ENCODE results near the gene CEP57L1.

DNA sequence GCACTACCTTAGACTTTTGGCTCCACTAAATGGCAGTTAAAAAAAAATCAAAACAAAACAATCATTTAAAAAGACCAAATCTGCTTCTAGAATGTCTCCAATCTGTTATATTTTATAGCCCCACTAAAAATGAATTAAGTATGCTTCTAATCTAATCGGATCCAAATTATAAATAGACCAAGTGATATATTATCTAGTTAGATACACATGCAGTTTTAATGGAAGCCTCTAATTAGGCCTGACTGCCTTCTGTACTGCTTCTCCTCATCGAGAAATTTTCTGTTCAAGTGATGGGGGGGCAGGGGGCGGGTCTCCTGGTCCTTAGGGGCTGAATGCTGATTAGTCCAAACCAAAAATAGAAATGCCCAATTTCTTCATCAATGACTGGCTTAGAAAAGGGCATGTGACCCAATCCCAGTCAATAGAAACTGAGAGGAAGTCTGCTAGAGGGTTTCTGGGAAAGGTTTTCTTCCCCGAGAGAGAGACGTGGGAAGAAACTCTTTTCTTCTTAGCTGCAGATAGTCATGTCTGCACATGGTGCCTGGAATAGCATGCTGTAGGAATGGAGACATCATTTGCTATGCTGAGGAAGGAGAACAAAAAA lies 7.5 kb upstream of the CEP57L1 start:
- TF ChIP-seq, protein P1, sequence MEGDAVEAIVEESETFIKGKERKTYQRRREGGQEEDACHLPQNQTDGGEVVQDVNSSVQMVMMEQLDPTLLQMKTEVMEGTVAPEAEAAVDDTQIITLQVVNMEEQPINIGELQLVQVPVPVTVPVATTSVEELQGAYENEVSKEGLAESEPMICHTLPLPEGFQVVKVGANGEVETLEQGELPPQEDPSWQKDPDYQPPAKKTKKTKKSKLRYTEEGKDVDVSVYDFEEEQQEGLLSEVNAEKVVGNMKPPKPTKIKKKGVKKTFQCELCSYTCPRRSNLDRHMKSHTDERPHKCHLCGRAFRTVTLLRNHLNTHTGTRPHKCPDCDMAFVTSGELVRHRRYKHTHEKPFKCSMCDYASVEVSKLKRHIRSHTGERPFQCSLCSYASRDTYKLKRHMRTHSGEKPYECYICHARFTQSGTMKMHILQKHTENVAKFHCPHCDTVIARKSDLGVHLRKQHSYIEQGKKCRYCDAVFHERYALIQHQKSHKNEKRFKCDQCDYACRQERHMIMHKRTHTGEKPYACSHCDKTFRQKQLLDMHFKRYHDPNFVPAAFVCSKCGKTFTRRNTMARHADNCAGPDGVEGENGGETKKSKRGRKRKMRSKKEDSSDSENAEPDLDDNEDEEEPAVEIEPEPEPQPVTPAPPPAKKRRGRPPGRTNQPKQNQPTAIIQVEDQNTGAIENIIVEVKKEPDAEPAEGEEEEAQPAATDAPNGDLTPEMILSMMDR (IDR thresholded peaks at IDR 0.05), result no peak
- TF ChIP-seq POLR2A (IDR thresholded peaks at IDR 0.05), result no peak

Measured in adrenal gland (tissue), 5 donors.